ENCODE measurements around the gene TFIP11.

The TFIP11 gene

DNA sequence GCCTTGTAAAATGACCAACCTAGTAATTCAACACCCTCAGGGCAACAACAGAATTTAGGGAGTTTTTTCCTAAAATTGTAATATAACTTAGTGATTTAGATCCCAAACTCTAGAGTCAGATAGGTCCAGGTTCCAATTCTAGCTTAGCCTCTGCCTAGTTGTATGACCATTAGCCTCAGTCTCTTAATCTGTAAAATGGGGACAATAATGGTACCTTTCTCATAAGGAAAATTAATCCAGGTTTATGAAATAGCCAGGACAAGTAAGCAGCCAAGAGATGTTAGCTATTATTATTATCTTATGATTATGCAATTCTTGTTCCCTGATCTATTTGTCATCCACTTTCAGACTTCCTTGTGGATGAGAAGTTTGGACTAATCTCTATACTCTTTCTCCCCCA is 4.1 kb downstream of the TFIP11 start:
- H3K27ac ChIP-seq = no peak overlapping the region
- TF ChIP-seq, protein P1, sequence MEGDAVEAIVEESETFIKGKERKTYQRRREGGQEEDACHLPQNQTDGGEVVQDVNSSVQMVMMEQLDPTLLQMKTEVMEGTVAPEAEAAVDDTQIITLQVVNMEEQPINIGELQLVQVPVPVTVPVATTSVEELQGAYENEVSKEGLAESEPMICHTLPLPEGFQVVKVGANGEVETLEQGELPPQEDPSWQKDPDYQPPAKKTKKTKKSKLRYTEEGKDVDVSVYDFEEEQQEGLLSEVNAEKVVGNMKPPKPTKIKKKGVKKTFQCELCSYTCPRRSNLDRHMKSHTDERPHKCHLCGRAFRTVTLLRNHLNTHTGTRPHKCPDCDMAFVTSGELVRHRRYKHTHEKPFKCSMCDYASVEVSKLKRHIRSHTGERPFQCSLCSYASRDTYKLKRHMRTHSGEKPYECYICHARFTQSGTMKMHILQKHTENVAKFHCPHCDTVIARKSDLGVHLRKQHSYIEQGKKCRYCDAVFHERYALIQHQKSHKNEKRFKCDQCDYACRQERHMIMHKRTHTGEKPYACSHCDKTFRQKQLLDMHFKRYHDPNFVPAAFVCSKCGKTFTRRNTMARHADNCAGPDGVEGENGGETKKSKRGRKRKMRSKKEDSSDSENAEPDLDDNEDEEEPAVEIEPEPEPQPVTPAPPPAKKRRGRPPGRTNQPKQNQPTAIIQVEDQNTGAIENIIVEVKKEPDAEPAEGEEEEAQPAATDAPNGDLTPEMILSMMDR (IDR thresholded peaks at IDR 0.05) = no peak
- no peak for TF ChIP-seq ZFX (IDR thresholded peaks at IDR 0.05; ENCODE audit: borderline replicate concordance)

DNA sequence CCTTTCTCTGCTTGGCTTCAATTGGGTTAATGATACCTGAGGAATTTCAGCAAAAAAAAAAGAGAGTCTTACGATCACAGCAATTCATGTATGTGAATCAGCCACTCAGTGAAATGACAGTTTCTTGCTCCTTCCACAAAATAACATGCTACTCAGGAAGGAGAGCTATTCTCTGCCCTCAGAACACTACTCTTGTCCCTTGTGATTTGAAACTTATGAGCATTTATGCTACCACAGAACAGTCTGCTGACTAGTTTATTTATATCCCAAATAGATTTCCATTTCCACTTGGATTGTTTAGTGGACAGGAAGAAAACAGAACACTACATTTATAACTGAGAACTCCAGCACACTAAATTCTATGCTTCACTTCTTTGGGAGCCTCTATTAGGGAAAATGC is 8.5 kb downstream of the TFIP11 start:
- H3K27ac ChIP-seq = no peak overlapping the region
- TF ChIP-seq ZFX (IDR thresholded peaks at IDR 0.05; ENCODE audit: borderline replicate concordance) = no peak
- TF ChIP-seq, protein P1 (IDR thresholded peaks at IDR 0.05) = no peak

DNA sequence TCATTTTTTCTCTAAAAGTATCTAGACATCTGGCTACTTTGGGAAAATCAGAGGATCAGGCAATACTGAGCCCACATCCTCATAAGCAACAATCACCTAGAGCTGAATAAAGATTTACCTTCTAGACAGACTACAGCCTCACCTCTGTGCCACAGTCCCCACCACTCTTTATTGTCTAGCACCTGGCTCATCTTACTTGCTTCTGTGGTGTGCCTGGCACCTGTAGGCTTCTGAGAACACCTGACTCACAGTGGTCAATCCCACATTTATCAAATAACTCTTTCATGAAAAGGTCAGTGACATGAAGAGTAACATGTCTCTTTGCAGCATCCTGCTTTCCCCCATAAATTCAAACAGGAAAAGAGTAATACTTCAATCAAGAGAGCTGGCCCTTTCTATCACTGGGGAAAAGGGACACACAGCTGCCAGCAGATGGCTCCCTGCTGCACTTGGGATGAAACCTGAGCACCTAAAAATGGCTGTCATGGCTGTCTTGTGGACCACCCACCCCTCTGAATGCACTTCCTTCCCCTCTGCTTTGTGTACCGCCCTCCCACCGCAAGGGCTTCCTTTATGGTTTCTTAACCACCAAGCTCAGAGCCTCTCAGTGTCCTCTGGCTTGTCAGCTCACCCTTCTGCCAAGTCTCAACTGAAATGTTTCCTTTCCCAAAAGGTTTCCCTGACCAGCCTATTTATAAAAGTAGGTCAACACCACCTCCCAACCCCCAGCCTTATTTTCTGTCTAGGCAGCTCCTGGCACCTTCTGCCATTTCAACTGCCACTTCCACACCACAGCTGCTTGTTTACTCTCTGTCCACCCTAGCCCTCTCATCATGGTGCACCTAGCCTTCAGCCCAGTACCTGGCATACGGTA is 9.3 kb downstream of the TFIP11 start:
- no peak overlapping the region for H3K27ac ChIP-seq
- TF ChIP-seq ZFX (IDR thresholded peaks at IDR 0.05; ENCODE audit: borderline replicate concordance) = no peak
- TF ChIP-seq, protein P1 (IDR thresholded peaks at IDR 0.05) = peak; percentile 55

DNA sequence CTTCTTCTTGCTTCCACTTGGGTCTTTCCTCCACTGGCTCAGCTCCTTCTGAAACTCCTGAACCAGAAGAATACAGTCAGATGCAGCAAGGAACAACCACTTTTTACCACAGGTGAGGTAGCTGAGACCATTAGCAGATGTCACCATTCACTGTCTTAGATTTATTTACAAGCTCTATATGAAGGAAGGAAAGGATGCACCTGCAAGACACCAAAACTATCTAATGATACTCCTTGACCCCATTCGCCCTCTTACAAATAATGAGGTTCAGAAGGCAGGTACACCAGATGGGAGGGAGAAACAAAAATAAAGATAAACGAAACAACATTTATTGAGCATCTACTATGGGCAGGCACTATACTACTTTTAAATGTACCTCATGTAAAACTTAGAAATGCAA is 10.3 kb downstream of the TFIP11 start:
- no peak for TF ChIP-seq ZFX (IDR thresholded peaks at IDR 0.05; ENCODE audit: borderline replicate concordance)
- TF ChIP-seq, protein P1 (IDR thresholded peaks at IDR 0.05) = no peak
- H3K27ac ChIP-seq = no peak overlapping the region

DNA sequence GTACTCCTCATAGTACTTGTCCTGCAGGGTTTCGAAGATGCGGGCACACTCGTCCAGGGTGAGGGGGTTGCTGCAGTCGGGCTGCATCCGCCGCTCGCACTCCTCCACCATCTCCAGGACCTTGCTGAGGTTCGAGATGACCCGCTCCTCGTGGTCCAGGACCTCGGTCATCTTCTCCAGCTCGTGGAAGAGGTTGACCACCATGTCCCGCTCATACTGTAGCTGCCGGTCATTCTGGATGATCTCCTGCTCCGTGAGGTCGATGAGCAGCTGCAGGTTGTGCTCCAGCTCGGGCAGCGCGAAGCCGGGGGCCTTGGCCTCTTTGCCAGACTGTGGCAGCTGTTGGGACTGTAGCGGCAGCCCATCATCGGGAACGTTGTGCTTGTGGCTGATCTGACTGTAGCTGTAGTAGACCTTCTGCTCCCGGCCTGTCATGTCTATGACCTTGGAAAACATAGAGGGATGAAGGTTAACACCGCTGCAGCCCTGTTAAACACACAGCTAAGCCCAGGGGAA is 13.0 kb downstream of the TFIP11 start:
- TF ChIP-seq, protein P1 (IDR thresholded peaks at IDR 0.05) = no peak
- TF ChIP-seq ZFX (IDR thresholded peaks at IDR 0.05; ENCODE audit: borderline replicate concordance) = no peak
- no peak overlapping the region for H3K27ac ChIP-seq

DNA sequence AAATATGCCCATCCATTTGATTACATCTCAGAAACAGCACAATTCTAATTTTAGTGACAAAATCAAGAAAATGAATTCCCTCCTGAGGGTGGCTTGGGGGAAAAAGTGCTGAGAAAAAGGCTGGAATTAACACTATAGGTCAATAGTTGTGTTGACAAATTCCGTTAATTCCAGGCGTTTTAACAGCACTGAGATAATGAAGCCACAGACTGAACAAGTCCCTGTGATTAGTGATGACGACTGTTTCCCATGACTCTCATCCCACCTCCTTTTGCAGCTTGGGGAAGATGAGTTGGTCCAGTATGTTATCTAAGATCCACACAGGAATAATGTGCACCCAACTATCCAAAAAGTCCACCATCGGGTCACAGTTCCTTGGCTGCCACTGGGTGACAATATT is 15.8 kb downstream of the TFIP11 start:
- H3K27ac ChIP-seq = no peak overlapping the region
- TF ChIP-seq, protein P1 (IDR thresholded peaks at IDR 0.05) = no peak
- TF ChIP-seq ZFX (IDR thresholded peaks at IDR 0.05; ENCODE audit: borderline replicate concordance) = no peak

DNA sequence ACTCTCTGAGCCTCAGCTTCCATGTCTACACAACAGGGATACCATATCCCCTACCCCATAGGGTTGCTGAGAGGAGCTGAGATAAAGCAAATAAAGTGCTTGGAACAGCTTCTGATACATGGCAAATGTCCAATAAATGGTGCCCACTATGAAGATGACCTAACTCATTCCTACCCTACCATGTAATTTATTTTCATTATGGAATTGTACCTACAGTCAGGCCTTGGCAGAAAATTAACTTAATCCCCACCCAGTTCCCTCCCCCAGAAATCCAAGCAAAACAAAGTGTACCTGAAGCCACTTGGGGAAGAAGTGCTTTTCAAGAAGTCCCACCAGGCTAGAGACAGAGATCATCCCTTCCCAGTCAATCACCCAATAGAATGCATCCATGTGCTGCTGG is 17.8 kb downstream of the TFIP11 start:
- TF ChIP-seq ZFX (IDR thresholded peaks at IDR 0.05; ENCODE audit: borderline replicate concordance) = no peak

More for the DNA sequence above, 17.8 kb downstream of the TFIP11 start:
- H3K27ac ChIP-seq = no peak overlapping the region

Measured in 22Rv1 (cell line).